Stimulated activated CD8-positive, alpha-beta memory T cell treated with anti-CD3 and anti-CD28 coated beads, Interleukin-12 subunit alpha, Interleukin-12 subunit beta, amount 100 ng/mL, for 24 hours (primary cell): Measurements from ENCODE around the gene PTPRO.

Experiments
- DNase-seq: peaks from one replicate; pipeline ENCODE4 v3.0.0-alpha.2; 2020; ENCODE audit errors: extremely low read depth

Gene PTPRO

GRCh38 chr12:15446807-15447206 lies 124.5 kb downstream of the PTPRO start:
- DNase-seq: no peak

GRCh38 chr12:15453613-15454012 lies 131.3 kb downstream of the PTPRO start:
- no peak for DNase-seq

- no peak for DNase-seq
Measured at GRCh38 chr12:15458008-15458407, 135.7 kb downstream of the PTPRO start.

- no peak for DNase-seq
Measured at GRCh38 chr12:15468911-15469310, 146.6 kb downstream of the PTPRO start.

- DNase-seq: no peak
Measured at GRCh38 chr12:15469356-15469755, 147.0 kb downstream of the PTPRO start.

GRCh38 chr12:15472036-15472435 lies 149.7 kb downstream of the PTPRO start:
- DNase-seq: no peak

- DNase-seq: no peak
Measured at GRCh38 chr12:15474766-15475165, 152.5 kb downstream of the PTPRO start.

GRCh38 chr12:15477761-15478160 lies 155.5 kb downstream of the PTPRO start:
- DNase-seq: no peak

GRCh38 chr12:15481846-15482245 lies 159.5 kb downstream of the PTPRO start:
- no peak for DNase-seq

GRCh38 chr12:15485466-15485865 lies 163.2 kb downstream of the PTPRO start:
- DNase-seq: no peak

GRCh38 chr12:15486859-15487258 lies 164.6 kb downstream of the PTPRO start:
- DNase-seq: no peak

- no peak for DNase-seq
Measured at GRCh38 chr12:15488481-15488880, 166.2 kb downstream of the PTPRO start.

- no peak for DNase-seq
Measured at GRCh38 chr12:15494329-15495046, 172.2 kb downstream of the PTPRO start.

GRCh38 chr12:15495746-15496145 lies 173.4 kb downstream of the PTPRO start:
- no peak for DNase-seq

- no peak for DNase-seq
Measured at GRCh38 chr12:15496738-15497137, 174.4 kb downstream of the PTPRO start.

GRCh38 chr12:15497671-15498292 lies 175.5 kb downstream of the PTPRO start:
- DNase-seq: no peak

GRCh38 chr12:15502211-15502610 lies 179.9 kb downstream of the PTPRO start:
- DNase-seq: no peak

GRCh38 chr12:15505616-15506015 lies 183.3 kb downstream of the PTPRO start:
- no peak for DNase-seq

GRCh38 chr12:15515010-15515409 lies 192.7 kb downstream of the PTPRO start:
- no peak for DNase-seq

GRCh38 chr12:15520083-15520482 lies 197.8 kb downstream of the PTPRO start:
- DNase-seq: no peak

- DNase-seq: no peak
Measured at GRCh38 chr12:15520844-15521243, 198.5 kb downstream of the PTPRO start.

- no peak for DNase-seq
Measured at GRCh38 chr12:15522574-15523187, 200.4 kb downstream of the PTPRO start.

- DNase-seq: no peak
Measured at GRCh38 chr12:15525441-15525840, 203.1 kb downstream of the PTPRO start.
